ENCODE measurements around the gene TFF1.
"Not testable (repeated sequence)": the region's sequence is repeated elsewhere in the genome, so short reads cannot be mapped to it uniquely, and the experiment has no call there.

Gene TFF1

GRCh38 chr21:42366292-42367010 lies at the start of gene TFF1:
TSS of gene TFF1 (minus strand) at chr21:42366535. CDS start at chr21:42366495, 40 bp downstream.
- no peak for DNase-seq (ENCODE audit: low spot score)

DNA sequence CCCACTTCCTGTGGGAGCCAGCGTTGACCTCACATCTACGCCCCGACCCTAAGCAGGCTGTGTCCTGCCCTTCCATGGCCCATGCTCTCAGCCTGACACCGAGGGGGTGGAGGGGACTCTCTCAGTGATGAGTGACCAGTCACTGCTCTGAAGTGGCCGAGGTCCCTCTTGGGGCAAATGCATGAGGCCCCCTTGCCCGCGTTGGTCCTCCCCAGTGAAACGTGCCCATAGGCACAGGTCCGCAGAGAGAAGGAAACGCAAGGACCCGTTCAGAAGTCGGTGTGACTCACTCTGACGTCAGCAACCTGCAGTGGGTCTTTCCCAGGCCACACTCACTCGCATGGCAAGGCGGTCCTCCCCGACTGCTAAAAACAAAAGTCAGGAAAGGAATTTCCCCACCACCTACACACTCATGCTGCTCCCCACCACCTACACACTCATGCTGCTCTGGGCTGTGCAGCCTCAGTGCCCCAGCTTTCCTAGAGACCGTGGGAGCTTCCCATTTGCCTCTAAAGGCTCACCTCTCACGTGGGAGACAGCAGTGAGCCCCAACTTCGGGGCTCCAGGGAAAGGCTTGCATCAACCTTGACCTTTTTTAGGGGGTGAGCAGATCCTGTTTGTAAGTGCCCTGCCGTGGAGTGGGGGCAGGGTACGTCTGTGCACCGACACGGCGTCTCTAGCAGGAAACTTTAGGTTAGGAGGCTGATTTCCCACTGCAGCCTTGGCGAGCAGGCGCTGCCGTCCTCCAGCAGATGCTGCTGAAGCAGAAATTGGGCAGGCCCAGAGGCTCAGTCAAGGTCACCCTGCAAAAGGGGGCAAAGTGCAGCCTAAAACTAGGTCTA lies 48.8 kb upstream of the TFF1 start:
- DNase-seq (ENCODE audit: low spot score), result peak; percentile 39

DNA sequence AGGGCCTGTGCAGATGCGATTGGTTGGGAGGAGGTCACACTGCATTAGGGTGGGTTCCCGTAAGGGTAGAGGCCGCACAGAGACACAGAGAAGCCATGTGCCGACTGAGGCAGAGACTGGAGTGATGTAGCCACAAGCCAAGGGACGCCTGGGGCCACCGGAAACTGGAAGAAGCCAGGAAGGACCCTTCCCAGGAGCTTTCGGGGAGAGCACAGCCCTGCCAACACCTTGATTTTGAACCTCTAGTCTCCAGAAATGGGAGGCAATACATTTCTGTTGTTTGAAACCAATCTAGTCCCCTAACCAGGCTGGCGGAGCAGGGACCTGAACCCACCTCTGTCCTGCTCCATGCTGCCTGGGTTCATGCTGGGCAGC lies 48.2 kb upstream of the TFF1 start:
- DNase-seq (ENCODE audit: low spot score), result no peak

DNA sequence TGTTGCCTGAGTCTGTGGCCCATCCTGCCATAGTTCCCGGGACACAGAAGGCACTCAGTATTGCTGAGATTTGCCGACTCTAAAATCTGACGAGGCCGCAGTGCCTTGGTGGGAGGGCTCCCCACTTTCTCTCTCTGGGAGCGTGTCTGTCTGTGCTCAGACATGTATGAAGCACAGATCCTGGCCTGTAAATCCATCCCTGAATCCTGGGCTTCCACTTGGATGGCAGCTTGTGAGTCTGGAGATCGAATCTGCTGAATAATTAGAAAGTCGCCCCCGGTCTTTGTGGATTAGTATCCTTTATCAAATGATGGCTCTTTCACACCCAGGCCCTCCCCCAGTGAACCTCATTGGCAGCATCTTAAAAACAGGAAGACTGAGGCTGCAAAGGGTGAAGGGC lies 47.7 kb upstream of the TFF1 start:
- DNase-seq (ENCODE audit: low spot score), result no peak

- DNase-seq (ENCODE audit: low spot score), result peak; percentile 34
These were observed 47.2 kb upstream of the TFF1 start for GRCh38 chr21:42413500-42413899.

DNA sequence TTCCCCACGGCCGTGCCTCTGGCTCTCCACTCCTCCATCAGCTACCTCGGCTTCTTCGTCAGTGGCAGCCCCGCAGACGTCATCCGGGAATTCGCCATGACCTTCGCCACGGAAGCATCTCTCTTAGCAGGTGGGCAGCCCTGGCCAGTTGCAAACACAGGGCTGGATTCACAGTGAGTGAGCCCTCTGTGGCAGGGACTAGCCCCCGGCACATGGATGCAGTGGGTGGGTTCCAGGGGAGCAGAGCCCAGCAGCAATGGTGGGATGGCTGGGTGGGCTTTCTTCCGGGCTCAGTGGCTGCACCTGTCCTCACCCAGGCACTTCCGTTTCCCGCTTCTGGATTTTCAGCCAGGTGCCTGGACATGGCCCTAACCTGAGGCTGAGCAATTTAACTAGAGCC lies 46.8 kb upstream of the TFF1 start:
- DNase-seq (ENCODE audit: low spot score), result no peak

GRCh38 chr21:42412636-42412933 lies 46.2 kb upstream of the TFF1 start:
- no peak for DNase-seq (ENCODE audit: low spot score)

GRCh38 chr21:42411891-42412635 lies 45.7 kb upstream of the TFF1 start:
- no peak for DNase-seq (ENCODE audit: low spot score)

- DNase-seq (ENCODE audit: low spot score), result no peak
These were observed 45.0 kb upstream of the TFF1 start for GRCh38 chr21:42411197-42411869.

- DNase-seq (ENCODE audit: low spot score), result no peak
These were observed 43.0 kb upstream of the TFF1 start for GRCh38 chr21:42409366-42409765.

GRCh38 chr21:42408718-42409117 lies 42.4 kb upstream of the TFF1 start:
- DNase-seq (ENCODE audit: low spot score), result not testable (repeated sequence)

DNA sequence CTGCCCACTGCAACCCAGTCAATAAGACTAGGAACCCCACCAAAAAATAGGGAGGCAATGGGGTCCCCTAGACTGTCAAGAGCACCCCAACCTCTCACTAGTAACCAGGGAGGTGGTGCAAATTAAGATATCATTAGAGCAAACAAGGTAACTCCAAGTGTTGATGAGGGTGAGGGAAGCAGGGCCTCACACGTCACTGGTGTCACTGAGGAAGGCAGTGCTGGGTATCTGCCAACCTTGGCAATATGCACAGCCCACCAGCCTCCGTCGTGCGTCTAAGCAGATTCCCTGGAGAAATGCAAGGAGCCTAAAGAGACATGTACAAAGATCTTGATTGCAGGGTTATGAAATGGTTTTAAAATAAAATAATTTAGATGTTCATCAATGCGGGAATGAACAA lies 41.1 kb upstream of the TFF1 start:
- DNase-seq (ENCODE audit: low spot score), result no peak

- DNase-seq (ENCODE audit: low spot score), result no peak
These were observed 40.5 kb upstream of the TFF1 start for GRCh38 chr21:42406866-42407265.

DNA sequence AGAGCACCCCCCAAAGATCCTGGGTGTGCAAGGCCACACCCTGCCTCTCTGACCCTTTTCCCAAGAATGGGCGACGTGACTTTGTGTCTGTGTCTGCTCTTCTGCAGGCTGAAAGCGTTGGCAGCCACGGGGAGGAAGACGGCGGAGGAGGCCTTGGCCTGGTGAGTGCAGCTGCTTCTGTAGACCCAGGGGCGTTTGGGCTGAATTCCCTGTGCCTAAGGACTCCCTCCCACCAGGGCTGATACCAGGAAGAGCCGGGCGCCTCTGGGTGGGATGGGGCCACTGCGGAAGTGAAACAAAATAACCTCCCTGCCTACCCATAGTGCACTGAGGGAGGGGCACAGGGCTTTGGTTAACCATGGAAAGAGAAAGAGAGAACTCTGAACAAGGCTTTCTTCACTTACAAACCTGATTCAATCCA lies 39.9 kb upstream of the TFF1 start:
- no peak for DNase-seq (ENCODE audit: low spot score)

DNA sequence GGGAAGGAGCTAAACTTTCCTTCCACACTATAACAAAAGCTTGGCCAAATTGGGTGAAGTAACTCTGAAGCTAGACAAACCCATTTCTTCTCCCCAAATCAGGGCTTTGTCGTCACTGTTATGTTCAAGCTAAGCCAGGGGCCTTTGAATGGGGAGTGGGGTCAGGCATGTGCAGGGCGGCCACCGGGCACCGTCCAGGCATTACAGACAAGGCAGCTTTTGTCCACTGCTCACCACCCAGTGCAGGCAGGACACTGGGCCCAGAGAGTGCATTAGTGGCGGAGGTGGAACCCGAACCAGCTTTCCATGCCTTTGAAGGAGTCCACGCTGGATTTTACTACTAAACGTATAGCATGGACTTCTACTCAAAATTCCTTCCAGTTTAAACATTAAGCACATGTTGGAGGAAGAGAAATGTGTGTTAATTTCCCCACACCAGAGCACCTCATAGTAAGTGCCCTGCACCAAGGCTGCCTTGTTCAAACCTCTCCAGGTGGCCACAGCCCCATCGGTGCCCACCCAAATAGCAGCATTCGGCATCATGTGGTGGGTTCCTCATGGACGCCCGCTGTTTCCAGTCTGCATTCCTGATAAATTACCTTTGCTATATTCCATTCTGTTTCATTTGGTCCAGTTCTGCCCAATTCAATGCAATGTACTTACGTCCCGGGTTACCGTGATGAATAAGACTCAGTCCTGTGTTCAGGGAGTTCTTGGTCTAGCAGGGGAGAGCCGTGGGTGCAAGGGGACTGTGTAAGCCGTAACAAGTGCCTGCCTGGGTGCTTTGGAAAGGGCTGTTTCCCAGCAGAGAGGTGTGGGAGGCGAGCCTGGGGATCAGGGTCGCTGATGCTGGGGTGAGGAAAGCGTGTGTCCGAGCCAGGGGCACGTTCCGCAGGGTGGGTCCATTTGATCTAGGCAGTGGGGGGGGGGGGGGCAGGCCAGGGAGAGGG lies 39.0 kb upstream of the TFF1 start:
- DNase-seq (ENCODE audit: low spot score), result no peak

- DNase-seq (ENCODE audit: low spot score), result no peak
These were observed 38.2 kb upstream of the TFF1 start for GRCh38 chr21:42404539-42404938.

DNA sequence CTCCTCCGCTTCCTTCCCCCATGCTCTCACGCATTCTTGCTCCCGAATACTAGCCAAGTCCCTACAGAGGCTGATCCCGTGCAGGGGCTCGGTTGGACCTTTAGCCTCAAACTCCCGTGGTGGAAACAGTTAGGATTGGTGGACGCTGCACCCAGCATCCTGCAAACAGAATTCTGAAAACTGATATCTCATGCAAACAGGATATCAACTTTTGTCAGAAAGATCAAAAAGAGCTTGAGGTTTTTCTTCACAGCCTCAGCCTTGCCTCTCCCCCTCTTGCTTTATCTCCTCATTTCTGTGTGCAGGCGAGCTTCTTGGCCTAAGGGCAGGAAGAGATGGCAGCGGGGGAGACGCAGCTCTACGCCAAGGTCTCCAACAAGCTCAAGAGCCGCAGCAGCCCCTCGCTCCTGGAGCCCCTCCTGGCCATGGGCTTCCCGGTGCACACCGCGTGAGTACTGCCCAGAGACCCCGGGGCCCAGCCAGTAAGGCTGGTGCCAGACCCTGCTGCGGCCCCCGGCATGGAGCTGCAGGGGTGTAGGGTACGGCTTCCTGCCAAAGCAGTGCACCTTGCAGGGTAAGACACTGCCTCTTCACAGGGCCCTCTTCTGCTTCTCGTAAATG lies 37.4 kb upstream of the TFF1 start, which contains the start of gene UBASH3A:
Gene UBASH3A, plus strand, starts transcription at position 292 of the 621 bp plus-strand sequence. Its CDS starts 44 bp downstream, at position 336.
- DNase-seq (ENCODE audit: low spot score), result no peak

- no peak for DNase-seq (ENCODE audit: low spot score)
These were observed 35.5 kb upstream of the TFF1 start for GRCh38 chr21:42401820-42402251.

GRCh38 chr21:42401154-42401553 lies 34.8 kb upstream of the TFF1 start:
- no peak for DNase-seq (ENCODE audit: low spot score)

GRCh38 chr21:42400525-42400924 lies 34.2 kb upstream of the TFF1 start:
- DNase-seq (ENCODE audit: low spot score), result no peak
